Measurements from ENCODE around the gene MYMX.

MYMX gene

GRCh38 chr6:44199883-44200282, 16.8 kb upstream of the MYMX start:
- DNase-seq (ENCODE audit: low spot score): no peak
- TF ChIP-seq CTCF (IDR thresholded peaks at IDR 0.05; ENCODE audit: extremely low read depth, missing control alignments): no peak

GRCh38 chr6:44201200-44201599, 15.5 kb upstream of the MYMX start:
- DNase-seq (ENCODE audit: low spot score): no peak
- TF ChIP-seq CTCF (IDR thresholded peaks at IDR 0.05; ENCODE audit: extremely low read depth, missing control alignments): no peak

GRCh38 chr6:44201638-44202303, 15.0 kb upstream of the MYMX start:
- no peak for TF ChIP-seq CTCF (IDR thresholded peaks at IDR 0.05; ENCODE audit: extremely low read depth, missing control alignments)
- DNase-seq (ENCODE audit: low spot score): no peak

- DNase-seq (ENCODE audit: low spot score): no peak
- TF ChIP-seq CTCF (IDR thresholded peaks at IDR 0.05; ENCODE audit: extremely low read depth, missing control alignments): no peak
These were observed 14.3 kb upstream of the MYMX start for GRCh38 chr6:44202332-44202971.

- no peak for DNase-seq (ENCODE audit: low spot score)
- no peak for TF ChIP-seq CTCF (IDR thresholded peaks at IDR 0.05; ENCODE audit: extremely low read depth, missing control alignments)
These were observed 13.6 kb upstream of the MYMX start for GRCh38 chr6:44202972-44203750.

GRCh38 chr6:44203955-44204354, 12.8 kb upstream of the MYMX start:
- no peak for TF ChIP-seq CTCF (IDR thresholded peaks at IDR 0.05; ENCODE audit: extremely low read depth, missing control alignments)
- DNase-seq (ENCODE audit: low spot score): no peak

GRCh38 chr6:44207966-44208365, 8.8 kb upstream of the MYMX start:
- TF ChIP-seq CTCF (IDR thresholded peaks at IDR 0.05; ENCODE audit: extremely low read depth, missing control alignments): no peak
- no peak for DNase-seq (ENCODE audit: low spot score)
